ENCODE measurements around the gene SPATC1L.

Gene SPATC1L

GRCh38 chr21:46129846-46130651, 54.2 kb downstream of the SPATC1L start:
- no peak for FAIRE-seq

- no peak for FAIRE-seq
Measured at GRCh38 chr21:46128933-46129571, 55.2 kb downstream of the SPATC1L start.

GRCh38 chr21:46128106-46128932, 55.9 kb downstream of the SPATC1L start:
- FAIRE-seq: no peak

GRCh38 chr21:46127239-46128105, 56.8 kb downstream of the SPATC1L start:
- no peak for FAIRE-seq

GRCh38 chr21:46126309-46127238, 57.7 kb downstream of the SPATC1L start:
- FAIRE-seq: no peak

GRCh38 chr21:46125846-46126301, 58.4 kb downstream of the SPATC1L start:
- FAIRE-seq: no peak

GRCh38 chr21:46124926-46125845, 59.1 kb downstream of the SPATC1L start:
- no peak for FAIRE-seq

- FAIRE-seq: no peak
Measured at GRCh38 chr21:46124083-46124925, 60.0 kb downstream of the SPATC1L start.

GRCh38 chr21:46122758-46123683, 61.2 kb downstream of the SPATC1L start:
- no peak for FAIRE-seq

GRCh38 chr21:46122237-46122671, 62.0 kb downstream of the SPATC1L start:
- no peak for FAIRE-seq

GRCh38 chr21:46121286-46122221, 62.7 kb downstream of the SPATC1L start:
- no peak for FAIRE-seq

- no peak for FAIRE-seq
Measured at GRCh38 chr21:46120301-46121285, 63.7 kb downstream of the SPATC1L start.

GRCh38 chr21:46119637-46120271, 64.5 kb downstream of the SPATC1L start:
- FAIRE-seq: no peak

- FAIRE-seq: no peak
Measured at GRCh38 chr21:46119144-46119636, 65.1 kb downstream of the SPATC1L start.

All from TTC549 (cell line).